Activated T-cell treated with anti-CD3 and anti-CD28 coated beads for 4 hours (primary cell): ENCODE data around the gene TBC1D2B.

Source experiments
- DNase-seq: peaks from one replicate; pipeline ENCODE4 v3.0.0-alpha.2; 2020

The TBC1D2B gene

DNA sequence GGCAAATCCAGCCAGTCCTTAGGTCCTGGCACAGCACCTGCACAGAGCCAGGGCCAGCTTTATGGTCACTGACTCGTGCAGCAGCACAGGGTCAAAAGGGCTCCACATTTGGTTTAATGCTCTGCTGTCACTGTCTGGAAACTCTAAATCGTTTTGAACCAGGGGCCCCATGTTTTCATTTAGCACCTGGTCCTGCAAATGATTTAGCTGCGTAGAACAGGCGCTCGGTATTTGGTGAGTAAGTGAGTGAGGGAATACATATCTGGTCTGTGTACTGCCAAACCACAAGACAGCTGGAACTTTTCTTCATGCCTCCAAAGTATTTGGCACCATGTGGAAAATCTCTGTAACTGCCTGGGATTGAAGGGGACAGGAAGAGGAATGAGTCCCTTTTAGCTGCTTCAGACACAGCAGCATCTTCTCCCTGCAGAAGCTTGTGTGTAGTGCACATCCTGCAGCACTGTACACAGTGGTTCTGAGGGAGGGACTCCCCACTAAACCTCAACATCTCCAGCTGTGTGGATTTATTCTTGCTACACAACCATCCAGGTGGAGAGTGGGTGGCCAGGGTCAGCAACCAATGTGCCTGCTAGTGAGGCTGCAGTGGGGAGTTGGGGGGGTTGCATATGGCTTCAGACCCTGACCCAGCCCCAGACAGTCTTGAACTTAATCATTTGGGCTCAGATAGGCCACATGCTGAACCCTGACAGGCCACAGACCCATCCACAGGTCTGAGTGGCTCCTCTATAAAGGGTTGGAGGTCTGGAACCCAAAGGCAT is 15.9 kb upstream of the TBC1D2B start:
- no peak for DNase-seq

DNA sequence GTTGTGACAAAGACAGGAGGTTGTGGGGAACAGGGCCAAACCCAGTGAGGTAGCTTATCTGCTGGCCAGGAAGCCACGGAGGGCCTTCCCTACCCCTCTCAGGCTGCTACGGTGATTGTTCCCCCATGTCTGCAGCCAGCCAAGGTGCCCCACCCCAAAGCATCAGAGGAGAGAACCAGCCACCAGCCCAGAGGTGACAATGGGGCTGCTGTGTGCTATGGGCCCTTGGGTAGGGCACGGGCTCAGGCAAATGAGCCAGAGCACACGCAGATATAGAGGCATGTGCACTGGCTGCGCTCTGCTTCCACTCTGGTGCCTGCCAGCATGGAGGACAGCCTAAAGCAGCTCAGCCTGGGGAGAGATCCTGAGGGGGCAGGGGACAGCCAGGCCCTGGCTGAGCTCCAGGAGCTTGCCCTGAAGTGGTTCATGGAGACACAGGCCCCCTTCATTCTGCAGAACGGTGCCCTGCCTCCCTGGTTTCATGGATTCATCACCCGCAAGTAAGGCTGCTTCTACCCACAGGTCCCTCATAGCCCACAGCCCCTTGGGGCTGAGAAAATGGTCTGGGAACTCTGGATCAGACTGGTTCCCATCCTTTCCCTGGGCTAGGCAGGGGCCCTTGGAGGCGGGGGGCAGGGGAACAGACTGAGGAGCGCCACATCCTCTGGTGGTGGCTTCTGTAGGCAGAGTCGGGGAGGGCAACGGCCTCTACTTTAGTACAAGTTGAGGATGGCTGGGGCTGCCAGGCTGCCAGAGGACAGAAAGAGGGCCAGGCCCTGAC is 14.9 kb upstream of the TBC1D2B start, which contains the start of gene SH2D7:
SH2D7 (plus strand) TSS at position 301 of the 781 bp plus-strand sequence; CDS start at position 325, 24 bp downstream.
- DNase-seq, result no peak

DNA sequence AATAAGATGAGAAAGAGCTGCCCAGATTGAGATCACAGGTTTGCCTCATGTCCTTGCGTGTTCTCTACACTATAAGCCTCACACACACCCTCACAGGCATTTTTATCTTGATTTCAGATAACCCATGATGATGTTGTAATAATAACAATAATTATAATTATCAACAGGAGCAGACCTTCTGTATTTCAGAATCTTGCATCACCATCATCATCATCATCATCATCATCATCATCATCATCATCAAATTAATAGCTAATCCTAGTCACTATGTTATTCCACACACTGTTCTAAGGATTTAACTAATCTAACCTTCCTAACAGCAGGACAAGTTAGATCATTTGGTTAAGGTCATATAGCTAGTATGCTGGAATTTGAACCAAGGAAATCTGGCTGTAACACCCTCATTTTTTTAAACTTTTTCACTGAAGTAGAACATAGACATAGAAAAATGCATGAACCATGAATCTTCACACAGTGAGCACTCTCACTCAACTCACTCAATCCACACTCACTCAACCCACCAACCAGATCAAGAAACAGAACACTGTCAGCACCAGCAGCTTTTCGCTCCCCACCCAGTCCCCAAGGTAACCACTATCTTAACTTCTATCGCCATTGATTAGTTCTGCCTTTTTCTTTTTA is 13.0 kb upstream of the TBC1D2B start:
- DNase-seq, result no peak

DNA sequence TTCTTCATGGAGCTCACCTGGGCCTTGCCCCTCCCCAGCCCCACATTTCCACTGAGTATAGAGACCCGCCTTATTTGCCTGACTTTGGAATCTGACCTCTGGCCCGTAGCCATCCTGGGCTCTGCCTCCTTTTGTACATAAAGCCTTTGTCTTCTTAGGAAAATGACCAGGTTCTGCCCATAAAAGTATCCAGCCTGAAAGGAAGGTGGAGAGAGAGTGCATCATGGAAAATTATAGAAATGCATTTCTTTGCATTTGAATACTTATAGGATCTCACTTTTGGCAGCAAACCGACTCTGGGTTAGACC is 11.2 kb upstream of the TBC1D2B start:
- DNase-seq, result no peak

GRCh38 chr15:78087951-78088772 is 10.7 kb upstream of the TBC1D2B start:
- no peak for DNase-seq

DNA sequence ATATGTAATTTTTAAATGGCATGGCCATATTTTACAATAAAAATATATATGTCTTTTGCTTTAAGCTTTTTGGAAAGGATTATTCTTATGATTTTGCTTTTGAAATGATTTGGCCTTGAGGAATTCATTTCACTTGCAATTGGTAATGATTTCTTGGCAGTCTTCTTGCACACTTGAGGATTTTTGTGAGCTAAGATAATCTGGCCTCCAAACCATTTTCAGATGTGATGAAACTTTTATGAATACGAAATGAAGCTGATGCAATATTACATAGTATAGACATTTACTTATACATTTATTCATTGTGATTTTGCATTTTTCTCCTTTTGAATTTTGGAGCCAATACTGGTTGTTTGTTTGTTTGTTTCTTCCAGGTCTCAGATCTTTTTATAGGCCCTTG is 8.4 kb upstream of the TBC1D2B start:
- no peak for DNase-seq

GRCh38 chr15:78084449-78084750 is 6.9 kb upstream of the TBC1D2B start:
- no peak for DNase-seq

DNA sequence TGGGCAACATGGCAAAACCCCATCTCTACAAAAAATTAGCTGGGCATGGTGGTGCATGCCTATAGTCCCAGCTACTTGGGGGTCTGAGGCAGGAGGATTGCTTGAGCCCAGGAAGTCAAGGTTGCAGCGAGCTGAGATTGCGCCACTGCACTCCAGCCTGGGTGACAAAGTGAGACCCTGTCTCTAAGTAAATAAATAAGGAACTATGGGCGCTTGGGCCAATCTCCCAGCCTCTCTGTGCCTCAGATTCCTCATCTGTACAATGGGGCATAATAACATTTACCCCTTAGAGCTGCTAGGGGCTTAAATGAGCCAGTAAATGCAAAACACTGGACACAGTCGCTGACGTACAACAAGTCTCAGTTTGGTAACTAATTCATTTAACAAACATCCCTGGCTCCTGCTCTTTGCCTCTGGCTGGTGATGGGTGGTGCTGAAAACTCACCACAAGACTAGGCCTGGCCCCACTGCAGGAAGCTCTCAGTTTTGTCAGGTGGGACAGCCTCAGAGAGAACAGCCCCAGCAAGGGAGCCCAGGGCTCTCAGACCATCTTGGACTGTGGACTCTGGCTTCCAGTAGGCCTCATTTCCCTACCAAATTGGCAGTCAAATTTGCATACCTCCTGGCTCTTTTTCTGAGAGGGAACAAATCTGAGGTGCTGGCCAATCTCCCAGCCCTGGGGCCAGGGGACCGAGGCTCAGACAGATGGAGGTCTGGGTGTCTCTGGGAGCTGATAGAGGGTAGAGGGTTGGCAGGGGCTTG is 6.4 kb upstream of the TBC1D2B start:
- no peak for DNase-seq

DNA sequence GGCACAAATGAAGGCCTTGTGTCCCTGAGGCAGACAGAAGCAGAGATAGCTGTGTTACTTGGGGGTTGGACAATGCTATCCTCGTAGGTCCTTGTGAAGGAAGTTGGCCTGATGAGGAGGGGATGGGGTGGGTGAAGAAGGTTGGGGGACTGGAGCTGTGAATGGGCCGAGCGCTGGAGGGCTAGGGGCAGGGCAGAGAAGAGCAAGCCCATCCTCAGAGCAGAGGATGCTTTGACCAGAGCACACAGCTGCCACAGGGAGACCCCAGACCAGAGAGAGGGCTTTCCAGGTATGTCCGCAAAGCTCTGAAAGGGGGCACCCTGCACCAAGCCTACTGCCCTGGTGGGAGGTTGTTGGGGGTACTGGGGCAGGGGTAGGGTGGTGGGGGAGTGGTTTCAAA is 5.7 kb upstream of the TBC1D2B start:
- no peak for DNase-seq

- no peak for DNase-seq
These were observed 5.2 kb upstream of the TBC1D2B start for GRCh38 chr15:78082743-78083110.

- DNase-seq, result no peak
These were observed 4.7 kb upstream of the TBC1D2B start for GRCh38 chr15:78082106-78082742.

DNA sequence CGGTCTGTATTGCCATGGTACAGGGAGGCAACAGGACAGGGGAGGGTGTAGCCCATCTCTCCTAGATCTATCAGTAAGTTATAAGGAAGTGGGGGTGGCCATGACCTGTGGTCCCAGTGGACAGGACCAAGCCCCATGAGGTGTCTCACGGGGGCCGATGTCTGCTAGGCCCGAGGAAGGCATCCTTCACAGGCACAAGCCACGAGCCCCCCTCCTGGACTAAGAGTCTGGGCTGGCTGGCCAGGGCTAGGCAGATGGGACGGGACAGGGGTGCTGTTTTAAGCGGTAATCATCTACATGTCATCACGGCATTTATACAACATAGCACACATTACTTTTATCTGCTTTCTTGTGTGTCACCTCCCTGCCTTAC is 2.6 kb upstream of the TBC1D2B start:
- DNase-seq, result no peak

DNA sequence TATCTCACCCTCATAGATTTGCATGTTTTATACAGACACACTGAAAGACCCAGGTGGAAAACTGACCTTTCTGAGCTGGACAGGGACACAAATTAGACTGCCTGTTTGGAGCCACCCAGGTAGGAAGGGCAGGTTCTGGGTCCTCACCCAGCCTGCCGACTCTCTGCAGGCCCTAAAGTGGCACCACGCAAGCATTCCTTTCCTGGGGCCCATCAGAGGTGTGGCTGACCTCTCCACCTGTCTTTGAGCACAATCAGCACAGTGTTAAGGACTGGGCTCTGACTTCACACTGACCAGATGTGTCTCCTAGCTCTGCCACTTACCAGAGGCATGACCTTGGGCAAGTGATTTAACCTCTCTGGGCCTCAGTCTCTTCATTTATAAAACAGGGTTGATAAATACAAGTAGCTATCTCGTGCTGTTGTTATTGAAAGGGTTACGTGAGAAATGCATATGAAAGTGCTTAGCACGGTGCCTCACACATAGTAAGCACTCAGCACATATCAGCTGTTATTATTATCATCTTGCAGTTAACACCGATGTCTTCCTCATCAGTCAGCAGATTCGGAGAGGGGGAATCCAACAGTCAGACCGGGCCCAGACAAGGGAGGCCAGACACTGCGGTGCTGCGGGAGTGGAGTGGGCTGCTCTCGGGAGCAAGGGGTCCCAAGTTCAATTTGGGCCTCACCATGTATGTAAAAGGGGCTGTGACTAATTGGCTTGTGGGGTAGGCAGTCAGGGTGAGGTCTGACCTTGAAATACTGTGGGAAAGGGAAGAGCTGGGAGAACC is 2.0 kb upstream of the TBC1D2B start:
- no peak for DNase-seq

GRCh38 chr15:78077871-78078210 is 330 bp upstream of the TBC1D2B start:
- DNase-seq, result no peak

DNA sequence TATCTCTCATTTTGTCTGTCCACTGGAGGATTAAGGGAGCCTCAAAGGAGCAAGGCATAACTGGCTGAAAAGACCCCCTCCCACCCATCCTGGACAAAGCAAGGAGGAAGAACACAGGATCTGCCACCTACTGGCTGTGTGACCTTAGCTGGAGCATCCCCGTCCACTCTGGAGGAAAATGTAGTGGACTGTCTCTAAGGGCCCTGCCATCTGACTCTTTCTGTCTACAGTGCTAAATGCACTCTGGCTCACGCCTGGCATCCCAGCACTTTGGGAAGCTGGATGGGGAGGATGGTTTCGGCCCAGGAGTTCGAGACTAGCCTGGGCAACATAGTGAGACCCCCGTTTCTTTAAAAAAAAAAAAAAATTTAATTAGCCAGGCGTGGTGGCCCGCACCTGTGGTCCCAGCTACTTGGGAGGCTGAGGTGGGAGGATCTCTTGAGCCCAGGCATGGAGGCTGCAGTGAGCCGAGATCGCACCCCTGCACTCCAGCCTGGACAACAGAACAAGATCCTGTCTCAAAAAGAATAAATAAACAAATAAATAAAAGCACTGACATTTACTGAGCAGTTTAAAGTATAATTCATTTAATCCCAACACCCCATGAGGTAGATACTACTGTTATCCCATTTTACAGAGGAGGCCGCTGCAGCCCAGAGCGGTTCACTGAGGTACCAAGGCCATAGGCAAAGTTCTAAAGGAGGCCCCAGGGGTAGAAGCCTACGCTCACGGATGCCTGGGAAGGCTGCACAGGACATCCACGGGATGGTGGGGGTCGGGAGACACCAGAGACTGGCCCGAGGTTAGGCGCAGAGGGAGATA is 1.1 kb downstream of the TBC1D2B start:
- no peak for DNase-seq

DNA sequence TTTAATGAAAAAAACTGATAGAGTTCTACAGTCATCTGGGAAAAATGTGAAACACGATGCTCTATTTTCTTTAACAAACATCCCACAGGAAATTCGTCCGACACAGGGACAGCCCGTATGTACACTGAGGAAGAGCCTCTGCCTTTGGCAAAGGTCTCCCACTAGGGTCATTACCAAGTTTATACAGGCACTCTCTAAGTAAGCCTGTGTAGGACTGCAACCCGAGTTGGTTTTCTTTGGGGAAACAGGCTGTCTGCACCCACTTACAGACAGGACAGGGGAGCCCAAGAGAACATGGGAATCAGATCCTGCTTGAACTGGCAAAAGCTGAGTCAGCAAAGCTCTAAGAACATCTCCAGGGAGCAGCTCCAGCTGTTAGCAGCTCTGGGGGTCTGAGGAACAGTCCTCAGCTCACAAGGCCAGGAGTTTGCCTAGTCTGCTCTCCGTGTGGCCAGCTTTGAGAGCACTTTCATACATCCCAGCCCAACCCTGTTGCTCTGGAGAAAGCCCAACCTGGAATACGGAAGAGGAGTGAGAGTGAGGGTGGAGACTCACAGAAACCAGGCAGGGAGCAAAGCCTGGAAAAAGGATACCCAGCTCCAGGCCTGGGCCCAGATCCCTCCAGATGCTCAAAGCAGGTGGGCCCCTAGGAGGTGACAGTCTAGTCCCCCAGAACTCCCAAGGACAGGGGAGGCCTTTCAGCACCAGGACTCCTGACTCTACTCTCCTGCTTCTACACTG is 1.9 kb downstream of the TBC1D2B start:
- no peak for DNase-seq

DNA sequence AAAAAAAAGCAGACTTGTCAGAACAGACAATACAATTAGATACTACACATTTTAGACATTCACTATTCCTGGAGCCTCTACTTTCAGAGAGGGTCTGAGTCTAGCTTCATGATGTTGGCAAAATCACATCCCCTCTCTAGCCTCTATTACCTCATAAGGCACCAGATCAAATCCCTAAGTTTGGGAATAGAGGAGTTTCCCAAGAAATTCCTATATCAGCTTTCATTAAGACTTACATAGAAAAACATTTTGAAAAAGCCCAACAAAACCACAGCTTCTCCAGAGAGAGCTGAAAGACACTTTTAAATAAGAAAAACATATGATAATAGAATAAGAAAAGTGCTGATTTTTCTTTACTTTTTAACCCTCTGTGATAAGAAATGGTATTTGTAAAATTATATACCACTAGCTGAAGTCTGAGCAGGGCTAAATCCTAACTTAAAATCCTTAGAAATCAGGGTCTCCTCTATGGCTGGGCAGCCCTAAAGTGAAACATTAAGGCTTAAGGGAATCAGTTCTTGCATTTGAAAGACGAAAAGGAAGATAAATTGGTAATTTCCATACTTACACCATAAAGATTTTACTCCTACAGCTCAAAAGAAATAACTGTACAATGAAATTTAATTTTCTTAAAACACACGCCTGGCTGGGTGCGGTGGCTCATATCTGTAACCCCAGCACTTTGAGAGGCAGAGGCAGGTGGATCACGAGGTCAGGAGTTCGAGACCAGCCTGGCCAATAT is 4.3 kb downstream of the TBC1D2B start:
- DNase-seq, result no peak

DNA sequence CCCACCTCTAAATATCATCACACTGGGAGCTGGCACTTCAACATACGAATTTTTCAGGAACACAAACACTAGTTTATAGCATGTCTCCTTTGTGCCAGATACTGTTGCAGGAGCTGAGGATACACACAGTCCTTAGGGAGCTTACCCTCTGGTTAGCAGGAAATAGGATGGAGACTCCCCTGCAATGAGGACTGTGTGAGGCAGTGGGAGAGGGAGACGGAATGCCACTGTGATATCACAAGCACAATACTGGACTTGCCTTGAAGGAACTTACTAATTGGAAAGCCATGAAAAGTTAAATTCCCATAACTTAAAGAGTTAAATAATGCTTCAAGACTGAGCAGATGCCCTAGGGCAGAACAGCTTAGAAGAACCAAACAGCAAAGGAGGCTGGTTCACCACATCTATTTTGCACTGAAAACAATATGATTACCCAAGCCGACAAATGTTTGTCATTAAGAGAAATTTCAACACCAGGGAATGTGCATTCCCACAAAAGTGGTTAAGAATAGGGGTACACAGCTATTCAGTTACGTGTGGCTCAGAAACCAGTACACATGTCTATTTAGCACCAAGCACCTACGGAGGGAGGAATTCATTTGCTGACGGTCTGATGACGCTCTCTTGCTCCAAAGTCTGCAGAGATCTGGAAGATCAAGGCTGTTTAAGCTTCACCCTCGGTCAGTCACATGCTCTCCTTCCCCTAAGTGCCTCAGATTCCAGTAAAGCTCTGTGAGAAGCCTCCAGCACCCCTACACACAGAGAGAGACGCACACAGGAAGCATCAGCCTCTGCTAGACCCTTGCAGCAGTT is 5.2 kb downstream of the TBC1D2B start:
- DNase-seq, result no peak
